GM21515 (cell line): ENCODE results near the gene TMED1.

Experiments used
- ATAC-seq: cut with Tn5 transposase; IDR thresholded peaks from one replicate; pipeline ENCODE4 v1.9.1; 2021; ENCODE audit not compliant: unreplicated experiment

Gene TMED1

DNA sequence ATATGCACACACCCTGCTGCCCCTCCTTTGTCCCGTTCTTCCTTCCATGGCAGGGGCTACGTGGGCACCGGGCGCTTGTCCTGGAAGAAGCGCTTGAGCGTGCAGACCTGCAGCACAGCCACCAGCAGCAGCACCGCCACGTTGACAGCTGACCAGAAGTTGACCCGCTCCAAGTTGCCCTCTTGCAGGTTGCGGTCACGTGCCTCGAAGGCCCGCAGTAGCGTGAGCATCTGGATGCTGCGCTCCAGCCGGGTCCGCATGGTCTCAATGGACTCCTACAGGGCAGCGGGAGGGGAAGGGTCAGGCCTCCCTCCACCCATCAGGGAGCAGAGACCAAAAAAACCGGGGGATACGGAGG, 3.1 kb downstream of the TMED1 start:
- no peak for ATAC-seq

DNA sequence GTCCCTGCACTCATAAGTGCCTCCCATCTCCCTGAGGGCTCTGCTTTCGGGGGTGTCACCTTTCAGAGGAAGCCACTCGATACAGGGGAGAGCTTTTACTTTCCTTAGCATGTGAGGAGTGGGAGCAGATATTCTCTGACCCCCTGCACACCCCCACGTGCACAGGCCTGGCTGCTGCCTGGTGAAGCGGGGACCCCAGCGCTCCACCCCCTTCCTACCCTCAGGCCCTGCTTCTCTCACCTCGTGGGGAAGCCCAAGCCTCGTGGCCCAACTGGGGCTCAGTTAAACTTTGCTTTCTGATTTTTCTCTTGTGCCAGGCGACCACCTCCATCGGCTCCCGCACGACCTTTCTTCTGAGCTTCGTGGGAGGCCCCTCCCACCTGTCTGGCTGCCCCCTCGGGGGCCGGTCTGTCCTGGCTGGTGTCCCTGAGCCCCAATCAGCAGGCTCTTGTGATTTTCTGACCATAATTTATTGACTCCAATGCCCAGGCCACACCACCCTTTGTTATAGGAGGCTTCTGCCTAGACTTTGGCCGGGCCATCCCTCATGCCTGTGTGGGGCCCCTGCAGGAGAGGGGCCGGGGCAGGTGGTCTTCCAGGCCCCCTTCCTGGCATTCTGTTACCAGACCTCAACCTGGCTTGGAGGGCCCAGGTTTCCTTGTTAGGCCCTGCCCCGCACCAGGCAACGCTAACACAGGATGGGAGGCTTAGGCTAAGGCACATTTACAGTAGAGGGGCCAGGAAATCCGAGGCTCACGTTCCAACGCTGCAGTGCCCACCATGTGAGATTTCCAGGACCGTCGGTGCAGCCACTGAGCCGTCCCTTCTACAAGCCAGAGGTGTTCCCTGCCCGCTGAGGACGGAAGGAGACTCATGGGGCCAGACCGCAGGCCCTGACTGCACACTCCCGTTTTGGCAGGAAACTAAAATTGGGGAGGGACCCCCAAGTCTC, 3.7 kb downstream of the TMED1 start:
- ATAC-seq, result no peak

DNA sequence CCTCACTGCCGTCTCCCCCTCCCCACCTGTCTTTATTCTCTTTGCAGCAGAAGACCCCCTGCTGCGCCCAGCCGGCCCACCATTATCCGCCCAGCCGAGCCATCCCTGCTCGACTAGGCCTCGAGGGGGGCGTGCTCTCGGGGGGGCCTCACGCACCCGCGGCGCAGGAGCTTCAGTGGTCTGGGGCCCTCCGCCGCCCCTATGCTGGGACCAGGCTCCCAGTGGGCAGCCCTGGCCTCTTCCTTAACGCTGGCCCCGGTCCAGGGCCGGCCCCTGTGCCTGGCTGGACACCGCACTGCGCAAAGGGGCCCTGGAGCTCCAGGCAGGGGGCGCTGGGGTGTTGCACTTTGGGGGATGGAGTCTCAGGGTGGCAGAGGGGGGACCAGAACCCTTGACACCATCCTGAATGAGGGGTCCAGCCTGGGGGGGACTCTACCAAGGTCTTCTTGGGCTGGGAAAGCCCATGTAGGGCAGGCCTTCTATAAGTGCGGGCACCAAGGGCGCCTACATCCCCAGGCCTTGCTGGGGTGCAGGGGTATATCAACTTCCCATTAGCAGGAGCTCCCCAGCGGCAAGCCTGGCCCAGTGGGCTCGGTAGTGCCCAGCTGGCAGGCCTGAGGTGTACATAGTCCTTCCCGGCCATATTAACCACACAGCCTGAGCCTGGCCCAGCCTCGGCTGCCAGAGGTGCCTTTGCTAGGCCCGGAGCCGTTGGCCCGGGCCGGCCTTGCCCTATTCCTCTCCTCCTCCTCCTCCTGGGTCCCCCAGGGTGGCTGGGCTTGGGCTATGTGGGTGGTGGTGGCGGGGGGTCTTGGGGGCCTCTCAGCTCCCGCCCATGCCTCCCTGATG, 4.9 kb downstream of the TMED1 start:
- ATAC-seq, result no peak

DNA sequence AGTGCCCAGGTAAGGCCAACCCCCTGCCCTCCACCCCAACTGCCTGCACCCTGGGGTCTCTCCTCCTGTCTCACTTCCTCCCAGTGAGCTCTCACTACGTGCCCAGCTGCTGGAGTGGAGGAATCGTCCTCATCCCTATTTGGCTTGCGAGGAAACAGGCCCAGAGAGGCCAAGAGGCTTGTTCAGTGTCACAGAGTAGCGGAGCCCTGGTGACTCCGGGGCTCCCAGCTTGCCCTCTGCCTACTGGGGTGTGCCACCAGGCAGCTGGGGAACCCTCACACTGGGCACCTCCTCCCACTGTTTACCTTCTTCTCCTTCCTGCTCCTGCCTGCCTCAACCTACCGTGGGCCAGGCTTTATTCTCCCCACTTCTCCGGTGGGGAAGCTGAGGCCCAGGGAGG, 5.6 kb downstream of the TMED1 start:
- ATAC-seq, result no peak

DNA sequence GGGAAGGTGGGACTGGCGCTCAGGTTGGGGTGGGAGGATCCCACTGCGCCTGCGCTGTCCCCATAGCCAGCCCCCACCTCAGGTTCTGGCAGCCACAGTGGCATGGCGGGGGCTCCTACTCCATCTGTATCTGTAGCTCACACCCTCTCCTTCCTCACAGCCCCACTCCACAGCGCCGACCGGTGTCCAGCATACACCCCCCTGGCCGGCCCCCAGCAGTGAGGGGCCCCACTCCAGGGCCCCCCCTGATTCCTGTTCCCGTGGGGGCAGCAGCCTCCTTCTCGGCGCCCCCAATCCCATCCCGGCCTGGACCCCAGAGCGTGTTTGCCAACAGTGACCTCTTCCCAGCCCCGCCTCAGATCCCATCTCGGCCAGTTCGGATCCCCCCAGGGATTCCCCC, 6.0 kb downstream of the TMED1 start:
- no peak for ATAC-seq

DNA sequence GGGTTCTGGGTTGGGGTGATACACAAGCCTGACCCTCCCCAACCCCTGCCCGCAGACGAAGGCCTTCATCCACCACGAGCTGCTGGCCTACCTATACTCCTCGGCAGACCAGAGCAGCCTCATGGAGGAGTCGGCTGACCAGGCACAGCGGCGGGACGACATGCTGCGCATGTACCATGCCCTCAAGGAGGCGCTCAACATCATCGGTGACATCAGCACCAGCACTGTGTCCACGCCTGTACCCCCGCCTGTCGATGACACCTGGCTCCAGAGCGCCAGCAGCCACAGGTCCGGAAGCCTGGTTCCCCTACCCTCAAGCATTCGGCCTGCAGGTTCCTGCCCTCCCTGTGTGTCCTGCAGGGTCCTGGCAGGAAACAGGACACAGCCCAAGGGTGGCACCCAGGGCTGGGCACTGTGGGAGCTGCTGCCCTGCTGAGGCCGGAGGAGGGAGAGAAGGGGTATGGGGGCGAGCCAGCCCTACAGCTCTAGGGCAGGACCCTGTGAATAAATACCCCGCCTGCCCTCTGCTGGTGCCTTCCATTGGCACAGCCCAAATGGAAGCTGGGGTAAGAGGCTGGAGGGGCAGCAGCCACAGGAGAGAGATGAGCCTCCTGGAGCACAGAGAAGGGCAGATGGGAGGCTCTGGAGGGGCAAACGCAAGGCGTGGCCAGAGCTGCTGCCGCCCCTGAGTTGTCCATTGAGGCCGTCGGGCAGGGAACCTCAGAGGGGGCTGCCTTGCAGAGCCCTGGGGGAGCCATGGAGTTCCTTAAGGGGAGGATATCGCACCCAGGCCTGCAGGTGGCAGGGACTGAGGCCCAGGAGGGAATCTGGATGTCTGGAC, 6.8 kb downstream of the TMED1 start:
- ATAC-seq, result no peak

DNA sequence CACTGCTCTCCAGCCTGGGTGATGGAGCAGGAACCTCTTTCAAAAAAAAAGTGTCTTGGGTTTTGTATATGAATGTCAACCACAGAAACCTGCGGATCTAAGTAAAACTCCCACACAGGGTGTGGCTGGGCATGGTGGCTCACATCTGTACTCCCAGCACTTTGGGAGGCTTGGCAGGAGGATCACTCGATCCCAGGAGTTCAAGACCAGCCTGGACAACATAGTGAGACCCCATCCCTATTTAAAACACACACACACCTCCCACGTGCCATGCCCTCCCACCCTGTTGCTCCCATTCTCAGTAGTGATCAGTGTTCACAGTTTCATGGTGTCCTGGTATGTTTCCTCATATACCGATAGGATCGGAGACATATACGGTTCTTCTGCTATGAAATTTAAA, 9.2 kb downstream of the TMED1 start:
- ATAC-seq, result no peak

DNA sequence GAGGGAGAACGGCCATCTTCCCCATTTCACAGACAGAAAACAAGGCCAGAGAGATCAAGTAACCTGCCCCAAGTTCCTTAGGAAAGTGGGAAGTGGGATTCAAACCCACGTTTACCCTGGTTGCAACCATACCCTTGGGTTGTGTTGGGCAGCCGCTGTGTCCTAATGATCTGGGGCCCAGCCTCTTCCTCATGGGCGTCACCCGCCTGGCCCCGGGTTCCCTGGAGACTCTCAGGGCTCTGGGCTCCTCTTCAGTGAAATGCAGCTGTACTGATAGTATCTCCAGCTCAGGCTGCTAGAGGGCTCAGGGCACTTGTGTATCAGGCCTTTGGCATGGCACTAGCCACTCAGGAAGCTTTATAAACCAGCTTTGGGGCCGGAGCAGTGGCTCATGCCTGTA, 9.8 kb downstream of the TMED1 start:
- no peak for ATAC-seq

DNA sequence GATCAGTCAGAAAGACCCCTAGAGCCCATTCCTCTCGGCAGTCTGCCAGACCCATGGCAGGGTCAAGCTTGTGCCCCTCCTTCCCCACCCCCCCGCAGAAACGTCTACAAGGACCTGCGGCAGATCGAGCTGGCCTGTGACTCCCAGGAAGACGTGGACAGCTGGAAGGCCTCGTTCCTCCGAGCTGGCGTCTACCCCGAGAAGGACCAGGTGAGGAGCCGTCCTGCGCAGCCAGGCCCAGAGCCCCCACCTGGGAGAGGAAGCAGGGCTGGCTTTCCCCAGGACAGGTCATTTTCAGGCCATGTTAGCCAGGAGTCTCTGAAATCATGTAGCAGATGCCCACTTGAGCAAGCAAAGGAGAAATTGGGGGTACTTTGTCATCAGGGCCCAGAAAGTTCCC, 12.3 kb downstream of the TMED1 start:
- ATAC-seq, result no peak

DNA sequence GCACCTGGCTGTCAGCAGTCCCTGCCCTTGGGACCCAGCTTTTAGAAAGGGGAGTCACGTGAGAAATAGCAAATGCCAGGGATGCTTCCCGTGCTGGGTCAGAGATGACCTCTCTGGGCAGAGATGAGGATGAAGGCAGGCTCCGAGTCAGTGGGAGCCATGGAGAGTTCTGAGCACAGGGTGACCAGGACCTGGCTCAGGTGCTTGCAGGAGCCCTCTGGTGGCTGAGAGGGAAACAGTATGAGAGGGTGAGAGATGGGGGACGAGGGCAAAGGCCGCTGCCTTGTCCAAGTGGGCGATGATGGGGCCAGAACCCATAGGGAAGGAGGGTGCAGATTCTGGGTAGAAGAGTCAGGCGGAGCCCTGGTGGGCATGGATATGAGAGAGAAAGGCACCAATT, 15.8 kb downstream of the TMED1 start:
- no peak for ATAC-seq

DNA sequence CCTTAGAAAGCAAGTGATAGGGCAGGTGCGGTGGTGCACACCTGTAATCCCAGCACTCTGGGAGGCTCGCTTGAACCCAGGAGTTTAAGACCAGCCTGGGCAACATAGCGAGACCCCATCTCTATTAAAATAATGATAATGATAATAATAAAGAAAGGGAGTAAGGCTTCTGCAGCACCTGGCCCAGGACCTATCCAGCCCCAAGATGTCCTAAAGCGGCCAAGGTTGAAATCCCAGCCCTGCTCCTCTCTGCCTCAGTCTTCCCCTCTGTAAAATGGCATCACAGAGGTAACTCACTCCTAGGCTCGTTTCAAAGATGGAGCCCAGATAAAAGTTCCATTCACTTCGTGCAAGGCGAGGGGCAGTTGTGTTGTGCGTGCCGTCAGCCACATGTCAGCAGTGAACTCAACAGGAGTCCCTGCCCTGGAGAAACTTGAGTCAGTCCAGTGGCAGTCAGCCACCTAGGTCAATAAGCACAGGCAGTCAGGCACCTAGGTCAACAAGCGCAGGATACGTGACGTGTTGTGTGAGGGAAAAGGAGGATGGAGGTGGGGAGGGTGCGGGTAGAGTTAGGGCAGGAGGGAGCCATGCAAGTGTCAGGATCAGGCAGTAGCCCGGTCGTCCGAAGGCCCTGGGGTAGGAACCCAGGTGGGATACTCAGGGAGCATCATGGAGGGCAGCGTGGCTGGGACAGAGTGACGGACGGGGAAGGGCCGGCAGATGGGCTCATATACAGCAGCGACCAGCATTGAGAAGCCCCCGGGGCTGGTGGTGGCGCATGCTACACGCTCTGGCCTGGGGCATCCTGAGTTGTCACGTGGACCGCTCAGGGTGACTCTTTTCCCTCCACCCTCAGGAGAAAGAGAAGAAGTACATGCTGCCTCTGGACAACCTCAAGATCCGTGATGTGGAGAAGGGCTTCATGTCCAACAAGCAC, 16.6 kb downstream of the TMED1 start:
- no peak for ATAC-seq

DNA sequence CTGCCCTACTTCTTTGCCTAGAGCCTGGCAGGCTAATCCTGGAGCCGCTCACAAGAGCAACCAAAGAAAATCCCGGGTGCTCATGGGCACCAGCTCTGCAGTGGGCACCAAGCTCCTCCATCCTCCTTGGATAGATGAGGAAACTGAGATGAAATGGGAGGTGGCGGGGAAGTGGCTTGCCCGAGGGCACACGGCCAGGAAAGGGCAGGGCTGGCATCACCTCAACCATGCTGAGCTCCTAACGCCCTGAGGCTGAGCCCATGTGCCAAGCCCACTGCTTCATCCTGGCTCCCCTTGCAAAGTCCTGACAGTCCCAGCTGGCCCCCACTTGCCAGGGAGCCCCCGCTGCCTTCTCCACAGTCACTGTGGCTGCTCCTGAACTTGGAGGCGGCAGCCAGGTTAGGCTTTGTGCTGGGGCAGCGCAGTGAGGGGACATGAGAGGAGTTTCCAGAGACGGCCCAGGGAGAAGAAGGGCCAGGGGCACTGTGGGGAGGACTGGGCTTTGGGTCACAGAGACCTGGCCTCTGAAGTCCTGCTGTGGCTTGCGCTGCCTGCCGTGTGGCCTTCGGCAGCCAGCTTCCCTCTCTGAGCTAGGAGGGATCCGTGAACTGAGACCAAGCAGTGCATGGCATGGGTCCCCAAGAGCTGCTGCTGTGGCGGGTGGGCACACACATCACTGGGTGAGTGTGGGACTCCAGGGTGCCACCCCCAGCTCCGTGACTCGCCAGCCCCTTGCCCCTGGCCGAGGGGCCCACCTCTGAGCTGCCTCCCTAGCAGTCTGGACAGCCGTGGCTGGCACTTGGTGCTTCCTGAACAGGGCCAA, 17.5 kb downstream of the TMED1 start:
- ATAC-seq, result no peak

DNA sequence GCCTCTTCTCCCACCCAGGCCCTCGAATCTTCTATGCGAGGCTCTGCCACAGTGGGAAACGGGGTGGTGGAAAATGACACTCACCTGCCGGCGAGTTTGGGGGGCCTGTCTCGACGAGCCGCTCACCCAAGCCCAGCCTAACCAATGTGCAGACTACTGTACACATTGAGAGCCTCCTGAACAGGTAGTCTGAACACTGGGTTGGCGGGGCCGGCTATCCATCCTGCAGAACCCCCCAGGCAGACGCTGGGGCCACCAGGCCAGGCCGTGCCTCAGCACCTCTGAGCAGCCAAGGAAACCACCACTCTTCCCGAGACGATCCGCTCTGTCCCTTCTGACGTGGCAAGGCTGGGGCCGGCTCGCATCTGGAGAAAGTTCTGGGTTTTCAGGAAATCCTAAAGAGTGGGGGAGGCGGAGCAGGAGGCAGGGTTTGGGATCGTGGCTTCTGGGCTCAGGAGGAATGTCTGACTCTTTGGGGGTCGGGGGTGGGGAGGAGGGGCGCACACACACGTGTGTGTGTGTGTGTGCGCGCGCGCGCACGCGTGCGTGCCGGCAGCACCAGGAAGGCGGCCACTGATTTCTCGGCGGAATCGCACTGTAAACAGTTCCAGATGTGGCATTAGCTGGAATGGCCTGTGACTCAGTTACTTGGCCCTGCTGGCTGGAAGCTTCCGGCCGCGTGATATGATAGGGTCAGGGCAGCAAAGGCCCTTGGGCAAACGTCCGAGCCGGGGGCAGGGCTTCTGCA, 18.5 kb downstream of the TMED1 start:
- no peak for ATAC-seq

DNA sequence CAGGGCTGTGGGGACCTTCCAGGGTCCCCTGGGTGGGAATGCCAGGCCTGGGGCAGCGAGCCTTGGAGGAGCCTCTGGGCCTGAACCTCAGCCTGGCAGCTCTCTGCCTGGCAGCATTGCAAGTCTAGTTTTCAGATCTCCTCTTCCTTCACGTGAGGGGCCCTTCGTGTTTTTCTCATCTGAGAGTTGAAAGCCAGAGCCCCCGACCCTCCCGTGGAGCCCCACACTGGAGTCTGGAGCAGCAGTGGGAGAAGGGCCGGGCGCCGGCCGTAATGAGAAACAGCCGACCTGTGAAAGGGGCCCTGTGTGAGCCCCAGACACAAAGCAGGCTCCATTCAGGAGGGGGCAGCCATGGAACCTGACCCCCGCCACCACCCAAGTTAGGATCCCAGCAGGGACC, 19.3 kb downstream of the TMED1 start:
- ATAC-seq, result no peak

DNA sequence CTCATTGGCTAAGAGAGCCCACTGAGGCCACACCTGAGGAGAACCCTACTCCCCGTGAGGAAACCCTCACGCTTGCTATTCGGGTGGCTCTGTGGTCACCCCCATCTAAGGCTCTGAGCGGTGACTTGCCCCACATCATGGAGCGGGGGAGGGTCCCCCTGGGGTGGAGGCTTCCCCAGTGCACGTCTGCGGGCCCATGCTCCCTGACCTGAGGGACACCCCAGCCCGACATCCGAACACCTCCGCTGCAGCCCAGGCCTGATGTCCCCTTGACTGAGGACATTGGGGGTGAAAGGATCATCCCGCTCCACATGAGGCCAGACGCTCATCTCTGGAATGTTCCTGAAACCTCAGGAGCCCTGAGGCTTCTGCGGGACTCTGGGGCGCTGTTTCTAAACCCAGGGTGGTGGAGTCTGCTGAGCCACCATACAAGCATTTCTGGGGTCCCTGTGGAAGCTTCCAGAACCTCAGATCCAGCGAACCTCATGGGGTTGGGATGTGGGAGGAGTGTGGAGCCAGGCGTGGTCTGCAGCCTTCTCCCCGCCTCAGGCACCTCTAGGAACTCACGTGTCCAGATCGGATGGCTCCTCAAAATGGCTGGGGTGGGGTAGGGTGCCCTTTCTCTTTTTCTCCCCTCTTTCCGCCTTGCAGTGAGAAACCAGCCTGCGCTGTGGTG, 19.9 kb downstream of the TMED1 start:
- ATAC-seq, result no peak

DNA sequence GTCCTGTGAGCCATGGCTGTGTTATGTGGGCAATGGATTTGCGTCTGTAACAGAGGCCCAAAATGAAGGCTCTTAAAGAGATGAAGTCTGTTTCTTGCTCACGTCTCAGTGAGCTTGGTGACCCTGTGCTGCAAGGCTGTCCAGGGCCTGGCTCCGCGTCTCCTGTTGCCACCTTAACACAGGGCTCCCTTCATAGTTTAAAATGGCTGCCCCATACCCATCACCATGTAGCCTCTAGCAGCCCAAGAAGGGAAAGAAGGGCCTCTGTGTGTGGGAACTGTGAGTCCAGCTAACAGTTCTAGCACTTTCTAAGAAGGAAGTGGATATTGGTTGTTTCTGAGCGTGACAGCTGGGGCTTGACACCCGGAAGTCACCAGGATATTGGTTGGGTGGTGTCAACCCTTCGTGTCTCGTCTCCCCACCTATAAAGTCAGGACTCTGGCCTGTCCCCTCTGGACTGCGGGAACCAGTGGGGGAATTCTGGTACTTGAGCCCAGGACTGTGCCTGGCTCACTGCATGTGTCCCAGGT, 20.9 kb downstream of the TMED1 start:
- ATAC-seq, result no peak

DNA sequence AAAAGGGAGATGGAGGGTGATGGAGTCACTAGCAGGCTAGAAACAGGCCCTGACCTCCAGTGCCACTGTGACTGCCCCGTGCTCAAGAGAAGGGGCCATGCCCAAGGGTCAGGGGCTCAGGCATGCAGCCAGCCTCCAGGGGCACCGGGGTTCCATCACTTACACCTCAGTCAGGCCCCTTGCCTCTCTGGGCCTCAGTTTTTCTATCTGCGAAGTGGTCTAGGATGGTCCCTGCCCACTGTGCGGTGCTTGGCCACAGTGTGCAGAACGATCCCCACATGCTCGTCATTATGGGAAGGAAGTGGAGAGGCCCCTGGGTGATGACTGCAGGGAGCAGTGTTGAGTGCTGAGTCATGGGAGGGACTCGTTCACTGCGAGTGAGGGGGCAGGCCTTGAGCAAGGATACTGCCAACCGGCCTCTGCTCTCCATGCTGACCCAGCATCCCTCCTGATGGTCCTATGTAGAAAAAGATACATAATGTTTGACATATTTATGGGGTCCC, 23.1 kb downstream of the TMED1 start:
- ATAC-seq, result no peak

DNA sequence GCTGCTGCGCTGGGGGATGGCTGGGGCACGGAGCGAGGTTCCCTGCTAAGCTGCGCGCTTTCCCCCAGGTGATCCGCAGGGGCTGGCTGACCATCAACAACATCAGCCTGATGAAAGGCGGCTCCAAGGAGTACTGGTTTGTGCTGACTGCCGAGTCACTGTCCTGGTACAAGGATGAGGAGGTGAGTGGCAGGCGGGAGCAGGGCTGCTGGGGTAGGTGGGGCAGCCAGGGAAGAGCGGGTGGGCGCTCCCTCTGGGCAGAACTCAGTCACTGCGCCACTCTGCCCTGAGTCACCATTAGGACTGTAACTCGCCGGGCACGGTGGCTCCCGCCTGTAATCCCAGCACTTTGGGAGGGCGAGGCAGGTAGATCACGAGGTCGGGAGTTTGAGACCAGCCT, 23.8 kb downstream of the TMED1 start:
- no peak for ATAC-seq
